Fibroblast of mammary gland (primary cell): ENCODE results near the gene PLCD3.
A peak's percentile ranks its signal among the peaks of the same experiment; 100 is the strongest.

ENCODE experiments used
- DNase-seq: peaks from one replicate; pipeline ENCODE4 v3.0.0-alpha.2; 2010; ENCODE audit warnings: low read depth
- H3K4me3 ChIP-seq: 2 replicates; pipeline ENCODE4 v1.5.1; 2011; ENCODE audit warnings: low read depth, mild to moderate bottlenecking, low read length, moderate library complexity; ENCODE audit not compliant: control insufficient read depth
- TF ChIP-seq, protein P1 (sequence below): conservative IDR thresholded peaks from 2 replicates; pipeline ENCODE4 v1.5.1; 2011; ENCODE audit warnings: low read depth, low read length, inconsistent platforms; ENCODE audit not compliant: control insufficient read depth, insufficient read depth

Gene PLCD3

DNA sequence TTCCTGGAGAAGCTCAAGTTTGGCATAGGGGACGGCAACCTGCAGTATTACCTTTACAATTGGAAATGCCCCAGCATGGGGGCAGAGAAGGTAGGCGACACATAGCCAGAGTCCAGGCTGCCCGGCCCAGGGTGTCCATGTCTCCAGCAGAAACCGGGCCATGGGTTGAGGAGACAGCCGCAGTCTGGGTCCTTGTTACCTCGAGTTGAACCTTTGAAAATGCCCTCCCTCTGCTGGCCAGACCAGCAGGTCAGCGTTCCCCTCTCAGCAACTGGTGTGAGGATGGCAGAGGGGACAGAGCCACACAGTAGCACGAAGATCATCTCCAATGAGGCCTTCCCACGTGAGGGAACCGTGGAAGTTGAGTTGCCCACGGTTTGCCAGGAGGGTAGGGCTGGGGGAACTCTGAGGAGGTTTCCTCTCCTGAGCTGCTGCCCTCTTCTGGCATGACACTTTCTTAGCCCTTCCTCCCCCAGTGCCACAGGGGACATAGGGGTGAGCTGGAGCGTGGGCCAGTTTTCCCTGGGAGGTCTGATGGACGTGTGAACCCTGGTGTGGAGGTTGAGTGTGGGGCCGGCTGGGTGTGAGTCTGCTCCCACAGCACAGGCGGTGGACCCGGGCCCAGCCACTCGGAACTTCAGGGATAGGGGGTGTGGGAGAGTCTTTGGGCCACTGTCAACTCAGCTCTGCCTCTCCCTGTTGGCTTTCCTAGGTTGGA lies 27.2 kb downstream of the PLCD3 start:
- no peak overlapping the region for H3K4me3 ChIP-seq
- DNase-seq = no peak
- TF ChIP-seq, protein P1, sequence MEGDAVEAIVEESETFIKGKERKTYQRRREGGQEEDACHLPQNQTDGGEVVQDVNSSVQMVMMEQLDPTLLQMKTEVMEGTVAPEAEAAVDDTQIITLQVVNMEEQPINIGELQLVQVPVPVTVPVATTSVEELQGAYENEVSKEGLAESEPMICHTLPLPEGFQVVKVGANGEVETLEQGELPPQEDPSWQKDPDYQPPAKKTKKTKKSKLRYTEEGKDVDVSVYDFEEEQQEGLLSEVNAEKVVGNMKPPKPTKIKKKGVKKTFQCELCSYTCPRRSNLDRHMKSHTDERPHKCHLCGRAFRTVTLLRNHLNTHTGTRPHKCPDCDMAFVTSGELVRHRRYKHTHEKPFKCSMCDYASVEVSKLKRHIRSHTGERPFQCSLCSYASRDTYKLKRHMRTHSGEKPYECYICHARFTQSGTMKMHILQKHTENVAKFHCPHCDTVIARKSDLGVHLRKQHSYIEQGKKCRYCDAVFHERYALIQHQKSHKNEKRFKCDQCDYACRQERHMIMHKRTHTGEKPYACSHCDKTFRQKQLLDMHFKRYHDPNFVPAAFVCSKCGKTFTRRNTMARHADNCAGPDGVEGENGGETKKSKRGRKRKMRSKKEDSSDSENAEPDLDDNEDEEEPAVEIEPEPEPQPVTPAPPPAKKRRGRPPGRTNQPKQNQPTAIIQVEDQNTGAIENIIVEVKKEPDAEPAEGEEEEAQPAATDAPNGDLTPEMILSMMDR = no peak

DNA sequence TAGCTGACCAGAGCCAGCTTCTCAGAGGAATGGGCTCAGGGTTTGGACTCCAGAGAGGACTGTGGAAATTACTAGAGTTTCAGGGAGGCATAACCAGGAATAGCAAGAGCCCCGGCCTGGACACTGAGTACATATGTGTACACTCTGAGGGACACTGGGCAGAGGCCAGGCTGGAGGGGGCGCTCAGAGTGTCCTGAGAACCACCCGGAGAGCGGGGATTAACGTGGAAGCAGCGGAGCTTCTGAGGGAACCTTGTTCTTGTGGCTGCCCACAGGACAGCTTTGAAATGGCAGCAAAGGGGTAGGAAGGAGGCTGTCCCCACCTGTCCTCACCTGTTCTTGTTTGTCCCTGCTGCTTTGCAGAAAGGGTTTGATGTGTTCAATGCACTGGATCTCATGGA lies 27.8 kb downstream of the PLCD3 start:
- H3K4me3 ChIP-seq = no peak overlapping the region
- DNase-seq = no peak
- TF ChIP-seq, protein P1 = no peak

DNA sequence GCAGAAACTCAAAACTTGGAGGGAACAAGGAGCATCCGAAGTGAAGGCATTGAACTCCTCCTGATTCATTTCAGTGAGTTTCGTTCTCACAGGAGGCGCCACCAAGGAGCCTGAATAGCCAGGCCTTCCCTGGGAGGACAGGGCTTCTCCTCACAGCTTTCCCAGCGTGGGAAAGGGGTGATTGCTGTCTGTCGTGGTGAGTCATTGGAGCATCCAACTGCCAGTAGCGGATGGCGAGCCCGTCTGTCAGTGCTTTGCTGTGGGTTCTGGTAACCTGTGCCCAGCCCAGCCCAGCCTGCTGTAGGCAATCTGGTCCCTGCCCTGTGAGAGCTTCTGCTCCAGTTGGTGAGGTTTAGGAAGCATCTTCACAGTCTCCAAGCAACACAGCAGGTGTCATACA lies 28.3 kb downstream of the PLCD3 start:
- no peak overlapping the region for H3K4me3 ChIP-seq
- TF ChIP-seq, protein P1 = no peak
- peak; percentile 41 for DNase-seq

DNA sequence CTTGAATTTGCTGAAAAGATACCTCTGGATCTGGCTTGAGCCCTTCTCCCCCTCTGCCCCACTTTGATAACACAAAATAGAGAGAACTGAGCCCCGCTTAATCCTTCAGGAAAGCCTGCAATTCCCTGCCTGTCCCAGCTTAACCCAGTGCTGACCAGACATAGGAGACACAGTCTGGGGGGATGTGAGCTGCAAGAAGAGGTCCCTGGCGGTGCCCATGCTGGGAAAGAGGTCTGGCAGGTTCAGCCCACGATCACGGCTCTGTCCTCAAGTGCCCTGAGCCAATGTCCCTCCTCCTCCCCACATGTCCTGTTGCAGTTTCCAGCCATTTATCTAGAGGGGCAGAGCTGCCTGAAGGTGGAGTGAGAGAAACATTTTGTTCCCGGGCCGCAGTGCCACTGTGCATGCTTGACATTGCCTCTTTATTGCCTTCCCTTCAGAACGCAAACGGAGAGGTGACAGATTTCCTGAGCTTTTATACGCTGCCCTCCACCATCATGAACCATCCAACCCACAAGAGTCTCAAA lies 29.0 kb downstream of the PLCD3 start:
- no peak for DNase-seq
- H3K4me3 ChIP-seq = no peak overlapping the region
- TF ChIP-seq, protein P1 = no peak

DNA sequence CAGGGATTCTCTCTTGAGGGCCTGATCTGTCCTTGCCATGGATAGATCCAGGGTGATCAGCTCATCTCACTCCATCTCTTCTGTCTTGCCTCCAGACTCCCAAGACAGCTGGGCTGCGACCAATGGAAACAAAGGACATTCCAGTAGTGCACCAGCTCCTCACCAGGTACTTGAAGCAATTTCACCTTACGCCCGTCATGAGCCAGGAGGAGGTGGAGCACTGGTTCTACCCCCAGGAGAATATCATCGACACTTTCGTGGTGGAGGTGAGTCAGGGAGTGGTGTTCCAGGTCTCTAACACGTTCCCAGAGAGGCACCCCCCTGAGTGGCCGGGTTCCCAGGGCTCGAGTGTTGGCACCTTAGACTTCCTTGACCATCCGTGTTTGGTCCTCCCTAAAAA lies 29.5 kb downstream of the PLCD3 start:
- H3K4me3 ChIP-seq = no peak overlapping the region
- DNase-seq = no peak
- TF ChIP-seq, protein P1 = no peak

DNA sequence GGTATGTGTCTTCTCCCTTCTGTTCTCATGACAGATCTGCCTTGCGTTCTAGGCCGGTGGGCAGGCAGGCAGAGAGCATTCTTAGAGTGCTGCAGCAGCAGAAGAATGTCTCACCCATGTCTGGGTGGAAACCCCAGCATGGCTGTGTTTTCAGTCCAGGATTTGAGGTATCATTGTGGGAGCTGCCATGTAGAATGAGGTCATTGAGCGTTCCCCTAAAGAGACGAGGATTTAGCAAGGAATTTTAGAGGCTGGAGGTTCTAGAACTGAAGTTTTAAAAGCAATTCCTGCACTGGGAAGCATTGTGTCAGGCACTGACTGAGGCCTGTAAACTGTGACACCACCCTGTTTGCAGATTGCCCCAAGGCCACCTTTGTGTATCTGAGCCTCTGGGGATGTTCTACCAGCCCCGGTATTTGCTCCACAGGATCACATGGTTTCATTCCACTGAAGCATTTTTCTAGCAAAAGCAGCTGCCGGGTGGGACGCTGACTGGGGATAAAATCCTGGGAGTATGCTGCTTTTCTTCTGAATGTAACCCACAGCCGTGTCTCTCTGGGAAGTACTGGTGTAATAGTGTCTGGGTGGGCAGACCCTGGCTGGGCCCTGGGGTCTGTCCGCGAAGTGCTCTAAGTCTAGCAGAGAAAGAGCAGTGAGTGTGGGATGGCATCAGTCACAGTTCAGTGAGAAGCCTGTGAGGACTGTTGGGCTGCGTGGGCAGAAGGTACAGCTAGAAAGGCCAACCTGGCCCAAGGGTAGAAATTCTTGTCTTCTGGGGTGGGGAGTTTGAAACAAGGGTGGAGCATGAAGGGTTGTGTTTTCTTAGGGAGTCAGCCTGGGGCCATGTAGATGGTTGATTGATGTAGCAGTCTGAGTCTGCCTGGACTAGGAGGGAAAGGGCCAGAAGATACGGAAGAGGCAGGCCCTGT lies 30.2 kb downstream of the PLCD3 start:
- no peak overlapping the region for H3K4me3 ChIP-seq
- TF ChIP-seq, protein P1 = no peak
- no peak for DNase-seq
